Liver (tissue), 9 donors: ENCODE measurements around the gene P2RX3. TPM values are rescaled to one million over a fixed set of nuclear protein-coding genes. Genes with fewer than 3 reads are reported as not detected.

Experiments
- DNase-seq: peaks from one replicate; pipeline ENCODE4 v3.0.0-alpha.2; 2017; ENCODE audit warnings: low spot score
- H3K27ac ChIP-seq, 2 donors: one replicate each; pipeline ENCODE4 v1.7.0; 2013; ENCODE audit warnings: inconsistent platforms in 2 of 2, low read length in 2 of 2, control low read depth in 1 of 2, low read depth in 1 of 2, mild to moderate bottlenecking in 1 of 2
- H3K27me3 ChIP-seq, 4 donors: one replicate each; pipeline versions ENCODE4 v1.6.1 to v1.7.0; 2013; ENCODE audit warnings: low read length in 3 of 4, inconsistent platforms in 1 of 4, mild to moderate bottlenecking in 1 of 4, moderate library complexity in 1 of 4; ENCODE audit not compliant: control insufficient read depth in 4 of 4, insufficient read depth in 4 of 4
- H3K36me3 ChIP-seq, 4 donors: one replicate each; pipeline versions ENCODE4 v1.6.1 to v1.7.0; 2013; ENCODE audit warnings: low read length in 3 of 4, mild to moderate bottlenecking in 3 of 4, low read depth in 1 of 4, moderate library complexity in 1 of 4; ENCODE audit not compliant: control insufficient read depth in 4 of 4, insufficient read depth in 3 of 4
- H3K4me1 ChIP-seq, 4 donors: one replicate each; pipeline versions ENCODE4 v1.6.1 to v1.7.0; 2013; ENCODE audit warnings: low read length in 3 of 4, mild to moderate bottlenecking in 3 of 4, moderate library complexity in 1 of 4; ENCODE audit not compliant: control insufficient read depth in 4 of 4, insufficient read depth in 4 of 4
- H3K4me3 ChIP-seq, 3 donors: one replicate each; pipeline versions ENCODE4 v1.6.1 to v1.7.0; 2013; ENCODE audit warnings: low read length in 3 of 3, control low read depth in 1 of 3, low read depth in 1 of 3, mild to moderate bottlenecking in 1 of 3
- H3K9ac ChIP-seq, 2 donors: one replicate each; pipeline ENCODE4 v1.7.0; 2013; ENCODE audit warnings: low read length in 2 of 2, mild to moderate bottlenecking in 2 of 2, moderate library complexity in 2 of 2, control low read depth in 1 of 2, low read depth in 1 of 2
- H3K9me3 ChIP-seq, 4 donors: one replicate each; pipeline versions ENCODE4 v1.6.1 to v1.7.0; 2013; ENCODE audit warnings: low read length in 3 of 4; ENCODE audit not compliant: control insufficient read depth in 4 of 4
- ATF3 ChIP-seq: IDR thresholded peaks from 2 replicates; pipeline ENCODE4 v1.6.1; 2016; ENCODE audit warnings: antibody characterized with exemption
- CTCF ChIP-seq: fragments of 150-350 bp; IDR thresholded peaks from 2 replicates; pipeline ENCODE4 v1.5.1; 2017; ENCODE audit warnings: improper control_type of control experiment, low read depth, low read length; ENCODE audit not compliant: missing input control
- EGR1 ChIP-seq, 2 donors: IDR thresholded peaks; 2 replicates each; pipeline ENCODE4 v1.6.1; 2016 to 2018; ENCODE audit warnings: antibody characterized with exemption in 2 of 2, low read depth in 2 of 2
- FOXA1 ChIP-seq: IDR thresholded peaks from 2 replicates; pipeline ENCODE4 v1.6.1; 2016; ENCODE audit warnings: antibody characterized with exemption
- FOXA2 ChIP-seq: IDR thresholded peaks from 2 replicates; pipeline ENCODE4 v1.6.1; 2016; ENCODE audit warnings: antibody characterized with exemption
- GABPA ChIP-seq, 2 donors: IDR thresholded peaks in 1 of 2; conservative IDR thresholded peaks in 1 of 2; 2 replicates each; pipeline ENCODE4 v1.6.1; 2016; ENCODE audit warnings: antibody characterized with exemption in 2 of 2, mild to moderate bottlenecking in 1 of 2, moderate library complexity in 1 of 2
- HNF4A ChIP-seq, 2 donors: conservative IDR thresholded peaks; 2 replicates each; pipeline ENCODE4 v1.6.1; 2016; ENCODE audit warnings: antibody characterized with exemption in 2 of 2, mild to moderate bottlenecking in 2 of 2
- HNF4G ChIP-seq: IDR thresholded peaks from 2 replicates; pipeline ENCODE4 v1.6.1; 2016; ENCODE audit warnings: antibody characterized with exemption
- JUND ChIP-seq, 2 donors: IDR thresholded peaks; 2 replicates each; pipeline ENCODE4 v1.6.1; 2016; ENCODE audit warnings: antibody characterized with exemption in 2 of 2
- MAX ChIP-seq: IDR thresholded peaks from 2 replicates; pipeline ENCODE4 v1.6.1; 2016; ENCODE audit warnings: antibody characterized with exemption
- NR2F2 ChIP-seq: IDR thresholded peaks from 2 replicates; pipeline ENCODE4 v1.6.1; 2016; ENCODE audit warnings: antibody characterized with exemption
- RAD21 ChIP-seq, 2 donors: IDR thresholded peaks; 2 replicates each; pipeline ENCODE4 v1.6.1; 2016; ENCODE audit warnings: antibody characterized with exemption in 2 of 2, mild to moderate bottlenecking in 2 of 2
- REST ChIP-seq: IDR thresholded peaks from 2 replicates; pipeline ENCODE4 v1.6.1; 2016; ENCODE audit warnings: antibody characterized with exemption, mild to moderate bottlenecking
- RXRA ChIP-seq, 2 donors: IDR thresholded peaks; 2 replicates each; pipeline ENCODE4 v1.6.1; 2017 to 2018; ENCODE audit warnings: antibody characterized with exemption in 2 of 2, mild to moderate bottlenecking in 1 of 2
- SP1 ChIP-seq: IDR thresholded peaks from 2 replicates; pipeline ENCODE4 v1.6.1; 2018; ENCODE audit warnings: antibody characterized with exemption, mild to moderate bottlenecking
- TAF1 ChIP-seq: conservative IDR thresholded peaks from 2 replicates; pipeline ENCODE4 v1.6.1; 2016; ENCODE audit warnings: antibody characterized with exemption, mild to moderate bottlenecking
- YY1 ChIP-seq: IDR thresholded peaks from 2 replicates; pipeline ENCODE4 v1.6.1; 2016; ENCODE audit warnings: antibody characterized with exemption, mild to moderate bottlenecking
- ZBTB33 ChIP-seq: IDR thresholded peaks from 2 replicates; pipeline ENCODE4 v1.6.1; 2016; ENCODE audit warnings: antibody characterized with exemption
- WGBS: extraction: QIAGEN DNeasy Blood & Tissue Kit; methylation state at CpG from one replicate; pipeline ENCODE4 v1.1.7; 2013; 5-methylcytosine and 5-hydroxymethylcytosine counted together
- polyA plus RNA-seq, 2 donors: library from polyadenylated mRNA; stranded (reverse) in 1 of 2; unstranded in 1 of 2; fragments of 200-250 nt in 1 of 2; fragments of >200 nt in 1 of 2; fragmentation: Nextera tagmentation in 1 of 2; extraction: Ambion mirVana in 1 of 2; gene quantifications; one replicate each; pipeline versions ENCODE4 v1.2.1 to v1.2.3, GENCODE V29; 2013 to 2015
- total RNA-seq, 2 donors: library from RNA; depleted of rRNA; stranded (reverse); fragments of >200 nt; gene quantifications; one replicate each; pipeline ENCODE4 v1.2.3, GENCODE V29; 2014
- donor health status: healthy.
- donor health status: healthy.
- donor health status: healthy.
- donor health status: healthy.
- donor health status: healthy.

Gene P2RX3
- total and polyA plus RNA-seq, 4 donors = 0.18 to 0.33 (median 0.23) TPM

GRCh38 chr11:57405271-57405860 lies 67.2 kb downstream of the P2RX3 start:
- TF ChIP-seq SP1 (no peak), EGR1 (IDR thresholded peaks at IDR 0.05; ENCODE audit: low read depth in 2 of 2) (no peak), NR2F2 (no peak), RAD21 (IDR thresholded peaks at IDR 0.05) (no peak), TAF1 (no peak), FOXA2 (no peak), ATF3 (no peak), JUND (IDR thresholded peaks at IDR 0.05) (no peak), MAX (no peak), RXRA (IDR thresholded peaks at IDR 0.05) (no peak), FOXA1 (no peak), ZBTB33 (no peak), YY1 (no peak), REST (no peak)
- H3K27me3 ChIP-seq = no peaks in the 10 kb centered on the region
- H3K27ac ChIP-seq = no peak overlapping the region
- no peaks in the 10 kb centered on the region for H3K9me3 ChIP-seq
- H3K36me3 ChIP-seq = peaks cover 12 to 43% (median 37%) of the 10 kb centered on the region in 4 donors
- H3K9ac ChIP-seq = no peak overlapping the region
- no peak overlapping the region for H3K4me3 ChIP-seq
- peaks cover 0 to 1% (median under 1%) of the 10 kb centered on the region in 4 donors for H3K4me1 ChIP-seq
- WGBS = 92% methylated on average over 4 of the region's 4 CpGs
- DNase-seq = no peak

GRCh38 chr11:57406337-57406904 lies 68.3 kb downstream of the P2RX3 start:
- Histone ChIP-seq H3K4me3 (no peak overlapping the region), H3K9ac (no peak overlapping the region), H3K27me3 (no peaks in the 10 kb centered on the region), H3K36me3 (peaks cover 12 to 46% (median 42%) of the 10 kb centered on the region in 4 donors), H3K27ac (no peak overlapping the region), H3K4me1 (peaks cover 0 to 1% (median 0%) of the 10 kb centered on the region in 4 donors), H3K9me3 (no peaks in the 10 kb centered on the region)
- DNase-seq = no peak
- TF ChIP-seq ATF3 (no peak), YY1 (no peak), TAF1 (no peak), HNF4A (conservative IDR thresholded peaks at IDR 0.05) (no peak), JUND (IDR thresholded peaks at IDR 0.05) (no peak), RXRA (IDR thresholded peaks at IDR 0.05) (no peak), REST (no peak), HNF4G (no peak), GABPA (IDR thresholded peaks at IDR 0.05 in 1 of 2, conservative IDR thresholded peaks at IDR 0.05 in 1 of 2) (no peak), NR2F2 (no peak), SP1 (no peak), CTCF (no peak), FOXA1 (no peak)
- WGBS = 78% methylated on average over 4 of the region's 4 CpGs
